CD4-positive, alpha-beta memory T cell (primary cell): ENCODE data around the gene UBL3. TPM values are rescaled to one million over a fixed set of nuclear protein-coding genes. Genes with fewer than 3 reads are reported as not detected.

ENCODE experiments used
- CTCF ChIA-PET: fragments of 350-600 bp; sonication (Branson Sonifier 250); formaldehyde crosslinking; loops from one replicate; lab custom pipeline; 2021; ENCODE audit warnings: inconsistent platforms; ENCODE audit not compliant: partially characterized antibody; lab: Charles Lee
- POLR2A ChIA-PET: fragments of 350-600 bp; sonication (Branson Sonifier 250); formaldehyde crosslinking; loops from one replicate; lab custom pipeline; 2021; ENCODE audit not compliant: partially characterized antibody; lab: Charles Lee
- DNase-seq, 5 donors: peaks; one replicate each; pipeline versions ENCODE4 v3.0.0 to v3.0.0-alpha.2; 2020 to 2022; ENCODE audit warnings: mixed read lengths in 1 of 5
- H3K27ac ChIP-seq: one replicate; pipeline ENCODE4 v1.7.0; 2013; ENCODE audit warnings: low read depth, low read length
- H3K27me3 ChIP-seq: 2 replicates; pipeline ENCODE4 v1.7.0; 2013; ENCODE audit warnings: mild to moderate bottlenecking, low read length, moderate library complexity; ENCODE audit not compliant: insufficient read depth
- H3K36me3 ChIP-seq: 2 replicates; pipeline ENCODE4 v1.7.0; 2013; ENCODE audit warnings: mild to moderate bottlenecking, low read length, moderate library complexity; ENCODE audit not compliant: insufficient read depth
- H3K4me1 ChIP-seq: 2 replicates; pipeline ENCODE4 v1.7.0; 2013; ENCODE audit warnings: mild to moderate bottlenecking, low read length, moderate library complexity; ENCODE audit not compliant: insufficient read depth
- H3K4me3 ChIP-seq, 2 donors: one replicate each; pipeline ENCODE4 v1.7.0; 2013; ENCODE audit warnings: low read length in 2 of 2, mild to moderate bottlenecking in 1 of 2
- H3K9me3 ChIP-seq, 2 donors: one replicate each; pipeline ENCODE4 v1.7.0; 2013; ENCODE audit warnings: low read length in 2 of 2, control low read depth in 1 of 2; ENCODE audit not compliant: control insufficient read depth in 1 of 2
- H3K27ac Mint-ChIP-seq, 7 donors: one replicate each; pipeline ENCODE4 v1.8.0; 2020 to 2021; ENCODE audit warnings: mixed read lengths in 7 of 7, mild to moderate bottlenecking in 6 of 7, inconsistent platforms in 3 of 7, moderate library complexity in 3 of 7
- H3K27me3 Mint-ChIP-seq, 2 donors: one replicate each; pipeline ENCODE4 v1.8.0; 2020 to 2021; ENCODE audit warnings: mixed read lengths in 2 of 2
- H3K36me3 Mint-ChIP-seq, 2 donors: one replicate each; pipeline ENCODE4 v1.8.0; 2020 to 2021; ENCODE audit warnings: mixed read lengths in 2 of 2, inconsistent platforms in 1 of 2, mild to moderate bottlenecking in 1 of 2
- H3K4me1 Mint-ChIP-seq, 4 donors: one replicate each; pipeline ENCODE4 v1.8.0; 2020 to 2021; ENCODE audit warnings: mixed read lengths in 4 of 4, mild to moderate bottlenecking in 1 of 4
- H3K4me3 Mint-ChIP-seq, 8 donors: one replicate each; pipeline ENCODE4 v1.8.0; 2020 to 2021; ENCODE audit warnings: mixed read lengths in 8 of 8, mild to moderate bottlenecking in 7 of 8, moderate library complexity in 6 of 8, inconsistent platforms in 3 of 8
- H3K9me3 Mint-ChIP-seq, 8 donors: one replicate each; pipeline ENCODE4 v1.8.0; 2020 to 2021; ENCODE audit warnings: mixed read lengths in 8 of 8, mild to moderate bottlenecking in 5 of 8, inconsistent platforms in 3 of 8, moderate library complexity in 1 of 8
- intact Hi-C: fragments of 100-400 bp; cut with micrococcal nuclease; formaldehyde crosslinking; loops from one replicate; pipeline ENCODE4 v1.15.1; 2023
- polyA plus RNA-seq, 2 donors: library from polyadenylated mRNA; unstranded; fragments of 300-500 nt; fragmentation: Illumina TruSeq; gene quantifications; one replicate each; pipeline ENCODE4 v1.2.3, GENCODE V29; 2021
- total RNA-seq, 2 experiments: library from RNA; stranded (reverse); gene quantifications; one replicate each; pipeline ENCODE4 v1.2.3, GENCODE V29; 2021

UBL3 gene
- total and polyA plus RNA-seq, 4 experiments from 2014 or later, result 45.7 to 47.4 (median 46.6) TPM

DNA sequence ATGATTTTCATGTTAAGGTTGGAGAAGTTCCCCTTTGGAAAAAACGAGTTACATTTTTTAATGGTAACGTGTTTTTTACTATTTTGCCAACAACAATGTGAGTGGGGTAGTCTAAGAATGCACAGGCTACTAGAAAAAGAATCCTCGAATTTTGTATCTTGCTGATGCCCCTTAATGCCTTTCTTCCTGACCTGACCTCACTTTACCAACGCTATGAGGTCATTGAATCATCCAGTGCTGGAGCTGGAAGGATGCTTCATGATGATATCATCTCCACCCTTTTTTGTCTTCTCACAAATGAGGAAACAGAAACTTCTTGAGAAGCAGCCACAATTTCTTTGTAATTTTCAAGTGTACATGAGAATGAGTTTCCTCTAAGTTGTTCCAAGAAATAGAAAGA lies 8.2 kb upstream of the UBL3 start:
- Mint-ChIP-seq H3K27me3 (peaks cover 3 to 5% of the 10 kb centered on the region in 2 donors), H3K4me1 (peaks cover 0 to 4% (median 1%) of the 10 kb centered on the region in 4 donors), H3K27ac (no peak overlapping the region), H3K4me3 (no peak overlapping the region), H3K36me3 (no peaks in the 10 kb centered on the region), H3K9me3 (no peaks in the 10 kb centered on the region)
- ChIA-PET POLR2A (no interaction called here), CTCF (no interaction called here)
- DNase-seq, result no peak
- Histone ChIP-seq H3K27me3 (no peaks in the 10 kb centered on the region), H3K36me3 (no peaks in the 10 kb centered on the region), H3K9me3 (no peaks in the 10 kb centered on the region), H3K4me1 (no peaks in the 10 kb centered on the region), H3K4me3 (no peak overlapping the region), H3K27ac (no peak overlapping the region)
- intact Hi-C loops, result no loop called here

DNA sequence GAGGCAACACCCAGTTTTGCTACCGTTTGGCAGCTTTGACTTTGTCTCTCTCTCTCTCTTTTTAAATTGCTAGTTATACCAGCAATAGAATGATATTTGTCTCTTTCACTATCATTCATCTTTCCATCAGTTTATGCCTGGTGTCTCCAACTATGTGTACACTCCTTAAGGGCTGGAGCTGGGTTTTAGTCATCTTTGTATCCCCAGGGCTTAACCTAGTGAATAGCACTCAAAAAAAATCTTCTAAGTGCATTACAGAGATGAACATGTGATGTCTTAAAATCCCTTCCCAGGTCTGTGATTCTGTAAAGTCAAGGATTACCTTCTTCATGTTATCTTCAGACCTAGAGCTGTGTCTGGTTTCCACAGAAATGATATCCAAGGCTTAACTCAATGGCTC lies 7.8 kb upstream of the UBL3 start:
- Histone ChIP-seq H3K36me3 (no peaks in the 10 kb centered on the region), H3K4me3 (no peak overlapping the region), H3K27ac (no peak overlapping the region), H3K4me1 (no peaks in the 10 kb centered on the region), H3K9me3 (no peaks in the 10 kb centered on the region), H3K27me3 (no peaks in the 10 kb centered on the region)
- ChIA-PET POLR2A (no interaction called here), CTCF (no interaction called here)
- DNase-seq, result no peak
- H3K36me3 Mint-ChIP-seq, result no peaks in the 10 kb centered on the region
- no peak overlapping the region for H3K4me3 Mint-ChIP-seq
- peaks cover 0 to 4% (median 1%) of the 10 kb centered on the region in 4 donors for H3K4me1 Mint-ChIP-seq
- peaks cover 3 to 5% of the 10 kb centered on the region in 2 donors for H3K27me3 Mint-ChIP-seq
- H3K27ac Mint-ChIP-seq, result no peak overlapping the region
- intact Hi-C loops, result no loop called here
- H3K9me3 Mint-ChIP-seq, result no peaks in the 10 kb centered on the region

GRCh38 chr13:29857085-29857484 lies 6.7 kb upstream of the UBL3 start:
- Mint-ChIP-seq H3K4me3 (no peak overlapping the region), H3K36me3 (no peaks in the 10 kb centered on the region), H3K9me3 (no peaks in the 10 kb centered on the region), H3K27ac (no peak overlapping the region), H3K27me3 (no peaks in the 10 kb centered on the region), H3K4me1 (peaks cover 0 to 4% (median 1%) of the 10 kb centered on the region in 4 donors)
- Histone ChIP-seq H3K4me1 (no peaks in the 10 kb centered on the region), H3K4me3 (no peak overlapping the region), H3K27ac (no peak overlapping the region), H3K36me3 (no peaks in the 10 kb centered on the region), H3K9me3 (no peaks in the 10 kb centered on the region), H3K27me3 (no peaks in the 10 kb centered on the region)
- intact Hi-C loops, result no loop called here
- CTCF ChIA-PET, result no interaction called here
- no peak for DNase-seq
- POLR2A ChIA-PET, result no interaction called here

- Histone ChIP-seq H3K27ac (no peak overlapping the region), H3K4me1 (no peaks in the 10 kb centered on the region), H3K4me3 (no peak overlapping the region), H3K27me3 (no peaks in the 10 kb centered on the region), H3K9me3 (no peaks in the 10 kb centered on the region), H3K36me3 (no peaks in the 10 kb centered on the region)
- Mint-ChIP-seq H3K9me3 (no peaks in the 10 kb centered on the region), H3K36me3 (no peaks in the 10 kb centered on the region), H3K4me1 (peaks cover 0 to 4% (median 1%) of the 10 kb centered on the region in 4 donors), H3K27me3 (no peaks in the 10 kb centered on the region), H3K27ac (no peak overlapping the region), H3K4me3 (no peak overlapping the region)
- CTCF ChIA-PET, result interaction anchor here (1.0 kb wide), 1 partner anchor 259 kb away, joined by 3 read pairs; no protein-coding TSS in a partner anchor
- POLR2A ChIA-PET, result no interaction called here
- no peak for DNase-seq
- intact Hi-C loops, result no loop called here
Observed at GRCh38 chr13:29856426-29856825, 6.0 kb upstream of the UBL3 start.

DNA sequence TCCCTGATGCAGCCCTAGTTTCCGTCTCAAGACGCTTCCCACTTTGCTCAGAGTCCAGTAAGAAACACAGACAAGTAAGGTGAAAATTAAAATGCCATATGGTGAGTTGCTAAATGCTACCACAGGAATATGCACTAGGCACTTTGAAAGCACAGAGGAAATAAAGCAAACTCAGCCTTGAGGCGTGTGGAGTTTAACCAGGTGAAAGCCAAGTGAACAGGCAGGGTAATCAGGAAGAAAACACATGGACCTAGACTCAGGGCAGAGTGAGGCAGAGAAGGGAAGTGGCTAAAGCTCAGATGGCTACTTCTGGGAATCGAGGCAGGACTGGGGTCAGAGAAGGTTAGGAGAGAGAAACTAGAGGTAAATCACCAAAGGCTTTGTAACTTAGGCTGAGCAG lies 5.4 kb upstream of the UBL3 start:
- DNase-seq, result no peak
- Histone ChIP-seq H3K27ac (no peak overlapping the region), H3K9me3 (no peaks in the 10 kb centered on the region), H3K27me3 (no peaks in the 10 kb centered on the region), H3K4me3 (no peak overlapping the region), H3K4me1 (peaks cover 2% of the 10 kb centered on the region), H3K36me3 (no peaks in the 10 kb centered on the region)
- intact Hi-C loops, result no loop called here
- Mint-ChIP-seq H3K4me1 (peaks cover 2 to 6% (median 3%) of the 10 kb centered on the region in 4 donors), H3K27me3 (no peaks in the 10 kb centered on the region), H3K4me3 (no peak overlapping the region), H3K27ac (no peak overlapping the region), H3K36me3 (peaks cover 0 to under 1% of the 10 kb centered on the region in 2 donors), H3K9me3 (no peaks in the 10 kb centered on the region)
- POLR2A ChIA-PET, result no interaction called here
- CTCF ChIA-PET, result interaction anchor here (1.0 kb wide), 1 partner anchor 259 kb away, joined by 3 read pairs; no protein-coding TSS in a partner anchor

- H3K4me3 ChIP-seq, result no peak overlapping the region
- peaks cover 4% of the 10 kb centered on the region for H3K4me1 ChIP-seq
- no peaks in the 10 kb centered on the region for H3K27me3 ChIP-seq
- ChIA-PET CTCF (no interaction called here), POLR2A (no interaction called here)
- no peak overlapping the region for H3K27ac ChIP-seq
- no peaks in the 10 kb centered on the region for H3K9me3 ChIP-seq
- no peaks in the 10 kb centered on the region for H3K36me3 ChIP-seq
- Mint-ChIP-seq H3K9me3 (no peaks in the 10 kb centered on the region), H3K27ac (no peak overlapping the region), H3K27me3 (no peaks in the 10 kb centered on the region), H3K36me3 (peaks cover 0 to 6% of the 10 kb centered on the region in 2 donors), H3K4me3 (no peak overlapping the region), H3K4me1 (peaks cover 4 to 12% (median 4%) of the 10 kb centered on the region in 4 donors)
- intact Hi-C loops, result no loop called here
- DNase-seq, result no peak
Observed at GRCh38 chr13:29855009-29855408, 4.6 kb upstream of the UBL3 start.

GRCh38 chr13:29853131-29853530 lies 2.7 kb upstream of the UBL3 start:
- Mint-ChIP-seq H3K4me3 (no peak overlapping the region), H3K9me3 (peaks cover 0 to 5% (median 0%) of the 10 kb centered on the region in 8 donors), H3K27me3 (no peaks in the 10 kb centered on the region), H3K27ac (no peak overlapping the region), H3K36me3 (peaks cover 0 to 16% of the 10 kb centered on the region in 2 donors), H3K4me1 (peaks cover 4 to 18% (median 7%) of the 10 kb centered on the region in 4 donors)
- no peak overlapping the region for H3K27ac ChIP-seq
- H3K27me3 ChIP-seq, result no peaks in the 10 kb centered on the region
- no peaks in the 10 kb centered on the region for H3K9me3 ChIP-seq
- intact Hi-C loops, result loop anchor here (5.0 kb wide), 1 partner anchor 1309 kb away; the partner anchor contains the start of gene HSPH1
- CTCF ChIA-PET, result interaction anchor here (0.6 to 20.0 kb wide), 2 partner anchors 65 to 259 kb away, joined by 3 to 315 read pairs; no protein-coding TSS in a partner anchor
- H3K4me3 ChIP-seq, result no peak overlapping the region
- no peak for DNase-seq
- POLR2A ChIA-PET, result interaction anchor here (8.5 kb wide), 1 partner anchor 83 kb away, joined by 263 read pairs; no protein-coding TSS in a partner anchor
- H3K36me3 ChIP-seq, result no peaks in the 10 kb centered on the region
- H3K4me1 ChIP-seq, result peaks cover 4% of the 10 kb centered on the region
